PC-9 (cell line): ENCODE data around the gene C1orf105. TPM values are rescaled to one million over a fixed set of nuclear protein-coding genes. Genes with fewer than 3 reads are reported as not detected.
A peak's percentile ranks its signal among the peaks of the same experiment; 100 is the strongest.

Source experiments
- BruUV-seq: library from RNA; stranded (reverse); fragments of 400-500 nt; replicated peaks from 2 replicates; lab custom pipeline; 2021; lab: Mats Ljungman, UMichigan
- CTCF ChIA-PET: fragments of 300-600 bp; sonication (Branson Sonifier 250); formaldehyde crosslinking; loops from one replicate; lab custom pipeline; 2022; ENCODE audit warnings: antibody characterized with exemption; lab: Charles Lee
- POLR2A ChIA-PET: fragments of 300-600 bp; sonication (Branson Sonifier 250); formaldehyde crosslinking; loops from one replicate; lab custom pipeline; 2022; ENCODE audit warnings: antibody characterized with exemption; ENCODE audit not compliant: unreplicated experiment; lab: Charles Lee
- DNase-seq, 2 experiments: peaks; one replicate each; pipeline versions ENCODE4 v3.0.0 to v3.0.0-alpha.2; 2015 to 2022; ENCODE audit warnings: mixed read lengths in 1 of 2
- H2AFZ ChIP-seq: fragments of 200-600 bp; sonication (generic); 2 replicates; pipeline ENCODE4 v1.8.1; 2017; ENCODE audit warnings: antibody characterized with exemption
- H3F3A ChIP-seq: fragments of 200-600 bp; sonication (generic); 2 replicates; pipeline ENCODE4 v1.8.1; 2017; ENCODE audit warnings: antibody characterized with exemption, mild to moderate bottlenecking, low read depth; ENCODE audit not compliant: insufficient read depth
- H3K27ac ChIP-seq: fragments of 200-600 bp; sonication (generic); 2 replicates; pipeline ENCODE4 v1.6.1; 2016; ENCODE audit warnings: mixed run types
- H3K27me3 ChIP-seq: fragments of 200-600 bp; sonication (generic); 2 replicates; pipeline ENCODE4 v1.6.1; 2016; ENCODE audit warnings: low read depth, mixed run types; ENCODE audit not compliant: insufficient read depth
- H3K36me3 ChIP-seq: fragments of 200-600 bp; sonication (generic); 2 replicates; pipeline ENCODE4 v1.6.1; 2016; ENCODE audit warnings: low read depth, mixed run types
- H3K4me1 ChIP-seq: fragments of 200-600 bp; sonication (generic); replicated peaks from 2 replicates; pipeline ENCODE4 v1.6.1; 2016; ENCODE audit warnings: mixed run types; ENCODE audit not compliant: insufficient read depth
- H3K4me2 ChIP-seq: fragments of 200-600 bp; sonication (generic); 2 replicates; pipeline ENCODE4 v1.6.1; 2017; ENCODE audit warnings: mixed run types
- H3K4me3 ChIP-seq: fragments of 200-600 bp; sonication (generic); 2 replicates; pipeline ENCODE4 v1.6.1; 2016; ENCODE audit warnings: mixed run types
- H3K79me2 ChIP-seq: fragments of 200-600 bp; sonication (generic); 2 replicates; pipeline ENCODE4 v1.6.1; 2017; ENCODE audit warnings: low read depth, mixed run types
- H3K9me2 ChIP-seq: fragments of 200-600 bp; sonication (generic); 2 replicates; pipeline ENCODE4 v1.8.1; 2017; ENCODE audit warnings: mild to moderate bottlenecking; ENCODE audit not compliant: insufficient read depth
- H3K9me3 ChIP-seq: fragments of 200-600 bp; sonication (generic); 2 replicates; pipeline ENCODE4 v1.8.1; 2016; ENCODE audit warnings: low read depth; ENCODE audit not compliant: insufficient read depth
- H4K20me1 ChIP-seq: fragments of 200-600 bp; sonication (generic); 2 replicates; pipeline ENCODE4 v1.8.1; 2017; ENCODE audit not compliant: insufficient read depth
- CTCF ChIP-seq: fragments of 200-600 bp; sonication (generic); conservative IDR thresholded peaks from 2 replicates; pipeline ENCODE4 v1.6.1; 2017; ENCODE audit warnings: mixed run types, antibody characterized with exemption, mild to moderate bottlenecking, moderate library complexity
- EZH2 ChIP-seq: fragments of 200-600 bp; sonication (generic); IDR thresholded peaks from 2 replicates; pipeline ENCODE4 v1.8.0; 2017; ENCODE audit warnings: antibody characterized with exemption, low read depth
- intact Hi-C: fragments of 100-400 bp; cut with micrococcal nuclease; formaldehyde crosslinking; loops from one replicate; pipeline ENCODE4 v1.10.0; 2022; ENCODE audit not compliant: unreplicated experiment
- total RNA-seq: library from RNA; stranded (reverse); gene quantifications from 2 replicates; pipeline ENCODE4 v1.2.3, GENCODE V29; 2021

Gene C1orf105
- total RNA-seq, 1 experiment from 2014 or later = not detected

- no peak overlapping the region for H3K27ac ChIP-seq
- H3K27me3 ChIP-seq = no peaks in the 10 kb centered on the region
- no peak overlapping the region for H2AFZ ChIP-seq
- CTCF ChIA-PET = no interaction called here
- no peaks in the 10 kb centered on the region for H3K9me2 ChIP-seq
- intact Hi-C loops = no loop called here
- no peak for TF ChIP-seq EZH2
- no peak for TF ChIP-seq CTCF
- no peaks in the 10 kb centered on the region for H3K4me1 ChIP-seq
- POLR2A ChIA-PET = no interaction called here
- no peak overlapping the region for H3K4me3 ChIP-seq
- no peak overlapping the region for H3K4me2 ChIP-seq
- BruUV-seq = no TSS peak
- no peaks in the 10 kb centered on the region for H4K20me1 ChIP-seq
- H3K36me3 ChIP-seq = no peaks in the 10 kb centered on the region
- H3K9me3 ChIP-seq = 0 out of 2 replicates have a peak, but pooled peaks cover 3% of the 10 kb centered on the region
- DNase-seq = no peak
- H3F3A ChIP-seq = no peaks in the 10 kb centered on the region
- no peaks in the 10 kb centered on the region for H3K79me2 ChIP-seq
These were observed 92.1 kb downstream of the C1orf105 start for GRCh38 chr1:172512591-172512990.

GRCh38 chr1:172513479-172513878 is 93.0 kb downstream of the C1orf105 start:
- Histone ChIP-seq H3K27ac (no peak overlapping the region), H3K79me2 (no peaks in the 10 kb centered on the region)
- CTCF ChIA-PET = no interaction called here

GRCh38 chr1:172514108-172514507 is 93.6 kb downstream of the C1orf105 start:
- 0 out of 2 replicates have a peak, but pooled peaks cover 3% of the 10 kb centered on the region for H3K9me3 ChIP-seq
- H3K36me3 ChIP-seq = no peaks in the 10 kb centered on the region
- ChIA-PET POLR2A (no interaction called here), CTCF (no interaction called here)
- H3K79me2 ChIP-seq = no peaks in the 10 kb centered on the region
- H3K9me2 ChIP-seq = no peaks in the 10 kb centered on the region
- BruUV-seq = no TSS peak
- H3K4me2 ChIP-seq = no peak overlapping the region
- TF ChIP-seq CTCF (no peak), EZH2 (no peak)
- no peaks in the 10 kb centered on the region for H3K4me1 ChIP-seq
- DNase-seq = no peak
- H4K20me1 ChIP-seq = no peaks in the 10 kb centered on the region
- H3K27ac ChIP-seq = no peak overlapping the region
- no peak overlapping the region for H3K4me3 ChIP-seq
- intact Hi-C loops = no loop called here
- H2AFZ ChIP-seq = no peak overlapping the region
- H3K27me3 ChIP-seq = no peaks in the 10 kb centered on the region
- no peaks in the 10 kb centered on the region for H3F3A ChIP-seq

More at GRCh38 chr1:172513479-172513878, 93.0 kb downstream of the C1orf105 start:
- no peaks in the 10 kb centered on the region for H3K36me3 ChIP-seq
- intact Hi-C loops = no loop called here
- no peaks in the 10 kb centered on the region for H3K4me1 ChIP-seq
- H3K4me3 ChIP-seq = no peak overlapping the region
- H3K4me2 ChIP-seq = no peak overlapping the region
- DNase-seq = peak in 1 of 2 experiments; percentile 41
- no peaks in the 10 kb centered on the region for H3K27me3 ChIP-seq
- no peaks in the 10 kb centered on the region for H3K9me2 ChIP-seq
- 0 out of 2 replicates have a peak, but pooled peaks cover 3% of the 10 kb centered on the region for H3K9me3 ChIP-seq
- TF ChIP-seq EZH2 (no peak), CTCF (no peak)
- no peaks in the 10 kb centered on the region for H4K20me1 ChIP-seq
- BruUV-seq = no TSS peak
- POLR2A ChIA-PET = no interaction called here
- H3F3A ChIP-seq = no peaks in the 10 kb centered on the region
- H2AFZ ChIP-seq = no peak overlapping the region
